MM.1S (cell line): ENCODE results near the gene DENND4A.

Source experiments
- DNase-seq: peaks from one replicate; pipeline ENCODE4 v3.0.0-alpha.2; 2015
- H2AFZ ChIP-seq: fragments of 300-600 bp; sonication (generic); 2 replicates; pipeline ENCODE4 v1.6.0; 2016; ENCODE audit warnings: antibody characterized with exemption, low read length
- H3F3A ChIP-seq: fragments of 300-600 bp; sonication (generic); 2 replicates; pipeline ENCODE4 v1.6.1; 2016; ENCODE audit warnings: mild to moderate bottlenecking, antibody characterized with exemption, low read length, moderate library complexity, mixed read lengths; ENCODE audit not compliant: insufficient read depth
- H3K27ac ChIP-seq: fragments of 300-600 bp; sonication (generic); 2 replicates; pipeline ENCODE4 v1.5.1; 2016; ENCODE audit warnings: mild to moderate bottlenecking, low read length
- H3K27me3 ChIP-seq: fragments of 300-600 bp; sonication (generic); replicated peaks from 2 replicates; pipeline ENCODE4 v1.6.0; 2016; ENCODE audit warnings: low read length; ENCODE audit not compliant: insufficient read depth
- H3K36me3 ChIP-seq: fragments of 300-600 bp; sonication (generic); replicated peaks from 2 replicates; pipeline ENCODE4 v1.6.1; 2016; ENCODE audit warnings: mild to moderate bottlenecking, low read length, mixed read lengths; ENCODE audit not compliant: insufficient read depth
- H3K4me1 ChIP-seq: fragments of 300-600 bp; sonication (generic); 2 replicates; pipeline ENCODE4 v1.6.1; 2016; ENCODE audit warnings: low read length, mixed read lengths
- H3K4me2 ChIP-seq: fragments of 300-600 bp; sonication (generic); 2 replicates; pipeline ENCODE4 v1.6.0; 2016; ENCODE audit warnings: low read depth, low read length
- H3K4me3 ChIP-seq: fragments of 300-600 bp; sonication (generic); 2 replicates; pipeline ENCODE4 v1.5.1; 2016; ENCODE audit warnings: low read length, mixed read lengths
- H3K79me2 ChIP-seq: fragments of 300-600 bp; sonication (generic); 2 replicates; pipeline ENCODE4 v1.6.1; 2016; ENCODE audit warnings: mixed run types, low read length, mixed read lengths
- H3K9ac ChIP-seq: fragments of 300-600 bp; sonication (generic); 2 replicates; pipeline ENCODE4 v1.6.1; 2016; ENCODE audit warnings: low read length, mixed read lengths
- H3K9me2 ChIP-seq: fragments of 300-600 bp; sonication (generic); replicated peaks from 2 replicates; pipeline ENCODE4 v1.6.1; 2016; ENCODE audit warnings: mild to moderate bottlenecking, low read length, mixed read lengths; ENCODE audit not compliant: insufficient read depth
- H3K9me3 ChIP-seq: fragments of 300-600 bp; sonication (generic); replicated peaks from 2 replicates; pipeline ENCODE4 v1.6.1; 2016; ENCODE audit warnings: mild to moderate bottlenecking, low read length, mixed read lengths; ENCODE audit not compliant: insufficient read depth
- H4K20me1 ChIP-seq: fragments of 300-600 bp; sonication (generic); 2 replicates; pipeline ENCODE4 v1.6.1; 2016; ENCODE audit warnings: mild to moderate bottlenecking, low read length, moderate library complexity, mixed read lengths; ENCODE audit not compliant: insufficient read depth
- CTCF ChIP-seq: fragments of 300-600 bp; sonication (generic); IDR thresholded peaks from 2 replicates; pipeline ENCODE4 v1.5.1; 2016; ENCODE audit warnings: antibody characterized with exemption, low read length, mixed read lengths
- EZH2 ChIP-seq: fragments of 300-600 bp; sonication (generic); optimal IDR thresholded peaks from 2 replicates; pipeline ENCODE3; 2017; ENCODE audit warnings: low read depth, mild to moderate bottlenecking, antibody characterized with exemption, low read length, mixed read lengths
- EZH2phosphoT487 ChIP-seq: fragments of 300-600 bp; sonication (generic); IDR thresholded peaks from 2 replicates; pipeline ENCODE4 v1.6.1; 2018; ENCODE audit warnings: antibody characterized with exemption, low read length

The DENND4A gene

DNA sequence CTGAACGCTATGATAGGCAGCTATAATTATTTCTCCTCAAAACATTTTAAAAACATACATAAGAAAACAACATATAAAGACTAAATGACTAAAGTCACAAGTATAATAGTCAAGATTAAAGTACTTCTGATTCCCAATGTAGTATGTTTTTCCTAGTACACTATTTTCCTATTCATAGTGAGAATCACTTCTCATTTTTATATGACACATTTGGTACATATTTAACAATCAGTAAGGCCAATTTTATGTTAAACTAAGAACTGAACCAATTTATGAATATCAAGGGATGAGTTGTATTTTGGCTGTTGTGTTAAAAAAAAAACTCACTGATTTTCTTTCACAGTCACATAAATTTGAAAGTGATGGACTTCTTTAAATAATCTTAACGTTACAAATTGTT, 79.7 kb downstream of the DENND4A start:
- Histone ChIP-seq H3K9me3 (no peaks in the 10 kb centered on the region), H3K4me2 (no peak overlapping the region), H3K79me2 (no peaks in the 10 kb centered on the region), H3K27me3 (no peaks in the 10 kb centered on the region), H2AFZ (no peak overlapping the region), H4K20me1 (no peaks in the 10 kb centered on the region), H3K4me1 (no peaks in the 10 kb centered on the region), H3K27ac (no peak overlapping the region), H3K9ac (no peak overlapping the region), H3K36me3 (0 out of 2 replicates have a peak, but pooled peaks cover 4% of the 10 kb centered on the region), H3F3A (no peaks in the 10 kb centered on the region), H3K9me2 (no peaks in the 10 kb centered on the region), H3K4me3 (no peak overlapping the region)
- no peak for DNase-seq
- TF ChIP-seq EZH2 (no peak), CTCF (no peak), EZH2phosphoT487 (no peak)

- no peaks in the 10 kb centered on the region for H3K9me2 ChIP-seq
- no peaks in the 10 kb centered on the region for H4K20me1 ChIP-seq
- H3K9ac ChIP-seq, result no peak overlapping the region
- H3K79me2 ChIP-seq, result no peaks in the 10 kb centered on the region
- no peak overlapping the region for H3K27ac ChIP-seq
- no peak for DNase-seq
- H3K4me2 ChIP-seq, result no peak overlapping the region
- TF ChIP-seq EZH2, result no peak
- TF ChIP-seq EZH2phosphoT487, result no peak
- TF ChIP-seq CTCF, result no peak
- peaks cover 2% of the 10 kb centered on the region; the same call in 1 of the 2 replicates for H3K36me3 ChIP-seq
- 0 out of 2 replicates have a peak, but pooled peaks cover 9% of the 10 kb centered on the region for H3K4me1 ChIP-seq
- H2AFZ ChIP-seq, result no peak overlapping the region
- no peak overlapping the region for H3K4me3 ChIP-seq
- H3K9me3 ChIP-seq, result no peaks in the 10 kb centered on the region
- H3K27me3 ChIP-seq, result no peaks in the 10 kb centered on the region
- H3F3A ChIP-seq, result no peaks in the 10 kb centered on the region
These were observed 97.0 kb downstream of the DENND4A start for GRCh38 chr15:65695081-65695480.

DNA sequence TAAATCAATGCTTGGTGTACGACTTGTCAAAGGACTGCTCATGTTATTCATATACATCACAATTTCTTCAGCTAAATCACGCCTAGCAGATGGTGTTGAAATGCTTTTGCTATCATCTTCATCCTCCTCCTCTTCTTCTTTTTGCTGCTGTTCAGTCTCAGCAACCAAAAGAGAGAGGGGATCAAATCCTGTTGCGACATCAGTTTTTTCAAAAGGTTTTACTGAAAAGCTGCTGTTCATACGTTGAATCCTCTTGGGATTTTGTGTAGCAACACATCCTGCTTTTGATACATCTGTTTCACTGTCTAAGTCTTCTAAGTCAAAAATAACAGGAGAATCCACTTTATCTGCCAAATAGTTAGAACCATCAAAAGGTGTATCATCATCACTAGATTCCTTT, 101.3 kb downstream of the DENND4A start:
- H3K79me2 ChIP-seq, result no peaks in the 10 kb centered on the region
- no peak overlapping the region for H3K4me3 ChIP-seq
- no peak overlapping the region for H3K27ac ChIP-seq
- TF ChIP-seq EZH2 (no peak), CTCF (no peak), EZH2phosphoT487 (no peak)
- no peak overlapping the region for H2AFZ ChIP-seq
- DNase-seq, result no peak
- H3K9me3 ChIP-seq, result no peaks in the 10 kb centered on the region
- H3K9me2 ChIP-seq, result no peaks in the 10 kb centered on the region
- no peaks in the 10 kb centered on the region for H4K20me1 ChIP-seq
- H3K4me2 ChIP-seq, result no peak overlapping the region
- no peaks in the 10 kb centered on the region for H3K27me3 ChIP-seq
- H3K4me1 ChIP-seq, result peaks cover 23% of the 10 kb centered on the region
- H3K9ac ChIP-seq, result no peak overlapping the region
- peaks cover 2% of the 10 kb centered on the region; the same call in 1 of the 2 replicates for H3K36me3 ChIP-seq
- no peaks in the 10 kb centered on the region for H3F3A ChIP-seq
